ENCODE data around the gene TIMP2.

GRCh38 chr17:78892936-78893379 is 32.2 kb downstream of the TIMP2 start:
- TF ChIP-seq POLR2AphosphoS5 (IDR thresholded peaks at IDR 0.05): no peak
- TF ChIP-seq POLR2A (IDR thresholded peaks at IDR 0.05): no peak

Measured in breast epithelium (tissue), 3 donors.